Adrenal gland (tissue), 5 donors: Measurements from ENCODE around the gene FADS2.

Source experiments
- POLR2A ChIP-seq, 2 donors: fragments of 450-650 bp; IDR thresholded peaks; one replicate each; pipeline ENCODE4 v1.6.1; 2017; ENCODE audit warnings: antibody characterized with exemption in 2 of 2, mild to moderate bottlenecking in 2 of 2, moderate library complexity in 1 of 2
- TF ChIP-seq, protein P1 (sequence below), 6 experiments: fragments of 450-650 bp in 4 of 6; fragments of 200-600 bp in 2 of 6; sonication (generic) in 1 of 6; IDR thresholded peaks; 1 replicate in 5 of 6; 2 replicates in 1 of 6; pipeline versions ENCODE4 v1.5.1 to v1.8.0; 2016 to 2021; ENCODE audit warnings: antibody characterized with exemption in 6 of 6, mild to moderate bottlenecking in 2 of 6, moderate library complexity in 1 of 6
- donor health status: DM: no; HTN: no; CAD: no.

DNA sequence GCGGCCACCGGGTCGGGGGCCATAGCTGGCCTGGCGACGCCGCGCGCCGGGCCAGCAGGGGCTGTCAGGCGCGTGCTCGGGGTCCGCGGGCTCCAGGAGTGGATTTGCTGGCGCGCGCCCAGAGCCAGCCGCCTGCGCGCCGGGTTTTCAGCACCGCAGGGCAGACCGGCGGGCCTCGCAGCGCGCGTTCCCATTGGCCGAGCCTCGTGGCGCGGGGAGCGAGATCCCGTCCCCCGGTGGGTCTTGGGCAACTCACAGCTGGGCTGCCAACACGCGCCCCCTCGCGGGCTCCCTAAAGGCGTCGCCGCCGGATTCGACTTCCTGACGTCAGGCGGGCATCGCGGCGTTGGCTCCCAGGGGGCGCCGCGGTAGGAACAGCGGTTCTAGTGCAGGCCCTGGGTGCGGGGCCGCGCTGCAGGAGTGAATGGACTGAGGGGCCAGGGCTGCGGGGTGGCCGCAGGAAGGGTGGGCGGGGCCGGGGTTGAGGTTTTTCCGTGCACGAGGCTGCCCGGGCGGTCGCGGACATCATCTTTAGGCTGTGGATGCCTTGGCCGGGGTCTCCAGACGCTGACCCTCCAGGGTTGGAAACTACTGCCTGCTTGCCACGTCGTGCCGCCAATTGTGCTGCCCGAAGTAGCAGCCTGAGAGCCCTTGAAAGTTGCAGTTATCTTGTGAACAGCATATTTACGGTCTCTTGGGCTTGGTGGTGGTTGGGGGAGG is 11.2 kb upstream of the FADS2 start, which contains the start of gene FADS1:
- TF ChIP-seq, protein P1, sequence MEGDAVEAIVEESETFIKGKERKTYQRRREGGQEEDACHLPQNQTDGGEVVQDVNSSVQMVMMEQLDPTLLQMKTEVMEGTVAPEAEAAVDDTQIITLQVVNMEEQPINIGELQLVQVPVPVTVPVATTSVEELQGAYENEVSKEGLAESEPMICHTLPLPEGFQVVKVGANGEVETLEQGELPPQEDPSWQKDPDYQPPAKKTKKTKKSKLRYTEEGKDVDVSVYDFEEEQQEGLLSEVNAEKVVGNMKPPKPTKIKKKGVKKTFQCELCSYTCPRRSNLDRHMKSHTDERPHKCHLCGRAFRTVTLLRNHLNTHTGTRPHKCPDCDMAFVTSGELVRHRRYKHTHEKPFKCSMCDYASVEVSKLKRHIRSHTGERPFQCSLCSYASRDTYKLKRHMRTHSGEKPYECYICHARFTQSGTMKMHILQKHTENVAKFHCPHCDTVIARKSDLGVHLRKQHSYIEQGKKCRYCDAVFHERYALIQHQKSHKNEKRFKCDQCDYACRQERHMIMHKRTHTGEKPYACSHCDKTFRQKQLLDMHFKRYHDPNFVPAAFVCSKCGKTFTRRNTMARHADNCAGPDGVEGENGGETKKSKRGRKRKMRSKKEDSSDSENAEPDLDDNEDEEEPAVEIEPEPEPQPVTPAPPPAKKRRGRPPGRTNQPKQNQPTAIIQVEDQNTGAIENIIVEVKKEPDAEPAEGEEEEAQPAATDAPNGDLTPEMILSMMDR (IDR thresholded peaks at IDR 0.05) = peak; percentile 31 to 61 (median 50)
- peak; percentile 68 to 71 for TF ChIP-seq POLR2A (IDR thresholded peaks at IDR 0.05)
